Liver (tissue), 3 donors: ENCODE results near the gene SEMA3B.

Experiments used
- TAF1 ChIP-seq: conservative IDR thresholded peaks from 2 replicates; pipeline ENCODE4 v1.6.1; 2016; ENCODE audit warnings: antibody characterized with exemption, mild to moderate bottlenecking
- TF ChIP-seq, protein P1 (sequence below): fragments of 150-350 bp; IDR thresholded peaks from 2 replicates; pipeline ENCODE4 v1.5.1; 2017; ENCODE audit warnings: improper control_type of control experiment, low read depth, low read length; ENCODE audit not compliant: missing input control
- donor health status: healthy.
- donor health status: healthy.

DNA sequence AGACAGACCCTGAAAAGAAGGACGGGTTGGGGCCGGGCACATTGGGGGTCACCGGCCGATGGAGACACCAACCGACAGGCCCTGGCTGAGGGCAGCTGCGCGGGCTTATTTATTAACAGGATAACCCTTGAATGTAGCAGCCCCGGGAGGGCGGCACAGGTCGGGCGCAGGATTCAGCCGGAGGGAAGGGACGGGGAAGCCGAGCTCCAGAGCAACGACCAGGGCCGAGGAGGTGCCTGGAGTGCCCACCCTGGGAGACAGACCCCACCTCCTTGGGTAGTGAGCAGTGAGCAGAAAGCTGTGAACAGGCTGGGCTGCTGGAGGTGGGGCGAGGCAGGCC, 7.8 kb downstream of the SEMA3B start:
- no peak for TF ChIP-seq TAF1
- TF ChIP-seq, protein P1, sequence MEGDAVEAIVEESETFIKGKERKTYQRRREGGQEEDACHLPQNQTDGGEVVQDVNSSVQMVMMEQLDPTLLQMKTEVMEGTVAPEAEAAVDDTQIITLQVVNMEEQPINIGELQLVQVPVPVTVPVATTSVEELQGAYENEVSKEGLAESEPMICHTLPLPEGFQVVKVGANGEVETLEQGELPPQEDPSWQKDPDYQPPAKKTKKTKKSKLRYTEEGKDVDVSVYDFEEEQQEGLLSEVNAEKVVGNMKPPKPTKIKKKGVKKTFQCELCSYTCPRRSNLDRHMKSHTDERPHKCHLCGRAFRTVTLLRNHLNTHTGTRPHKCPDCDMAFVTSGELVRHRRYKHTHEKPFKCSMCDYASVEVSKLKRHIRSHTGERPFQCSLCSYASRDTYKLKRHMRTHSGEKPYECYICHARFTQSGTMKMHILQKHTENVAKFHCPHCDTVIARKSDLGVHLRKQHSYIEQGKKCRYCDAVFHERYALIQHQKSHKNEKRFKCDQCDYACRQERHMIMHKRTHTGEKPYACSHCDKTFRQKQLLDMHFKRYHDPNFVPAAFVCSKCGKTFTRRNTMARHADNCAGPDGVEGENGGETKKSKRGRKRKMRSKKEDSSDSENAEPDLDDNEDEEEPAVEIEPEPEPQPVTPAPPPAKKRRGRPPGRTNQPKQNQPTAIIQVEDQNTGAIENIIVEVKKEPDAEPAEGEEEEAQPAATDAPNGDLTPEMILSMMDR = no peak
